SW480 (cell line): ENCODE results near the gene COQ5.
A peak's percentile ranks its signal among the peaks of the same experiment; 100 is the strongest.
"Not testable (repeated sequence)": the region's sequence is repeated elsewhere in the genome, so short reads cannot be mapped to it uniquely, and the experiment has no call there.

Experiments used
- DNase-seq: peaks from one replicate; pipeline ENCODE4 v3.0.0-alpha.2; 2016; ENCODE audit warnings: low spot score

COQ5 gene

GRCh38 chr12:120528861-120529525, at the start of gene COQ5:
TSS of gene COQ5 (minus strand) at chr12:120529158. CDS start at chr12:120529141, 17 bp downstream.
- peak; percentile 74 for DNase-seq

GRCh38 chr12:120574106-120574505, 45.1 kb upstream of the COQ5 start:
- no peak for DNase-seq

- no peak for DNase-seq
Measured at GRCh38 chr12:120573560-120573959, 44.6 kb upstream of the COQ5 start.

- DNase-seq = no peak
Measured at GRCh38 chr12:120571299-120571698, 42.3 kb upstream of the COQ5 start.

GRCh38 chr12:120563495-120563894, 34.5 kb upstream of the COQ5 start:
- no peak for DNase-seq

- DNase-seq = no peak
Measured at GRCh38 chr12:120562906-120563305, 33.9 kb upstream of the COQ5 start.

GRCh38 chr12:120557589-120557988, 28.6 kb upstream of the COQ5 start:
- DNase-seq = no peak

- DNase-seq = no peak
Measured at GRCh38 chr12:120554678-120555077, 25.7 kb upstream of the COQ5 start.

- no peak for DNase-seq
Measured at GRCh38 chr12:120546050-120546386, 17.1 kb upstream of the COQ5 start.

GRCh38 chr12:120544691-120545090, 15.7 kb upstream of the COQ5 start:
- no peak for DNase-seq

- no peak for DNase-seq
Measured at GRCh38 chr12:120542166-120542565, 13.2 kb upstream of the COQ5 start.

- DNase-seq = no peak
Measured at GRCh38 chr12:120540445-120540844, 11.5 kb upstream of the COQ5 start.

- no peak for DNase-seq
Measured at GRCh38 chr12:120539303-120539702, 10.3 kb upstream of the COQ5 start.

GRCh38 chr12:120538281-120539156, 9.6 kb upstream of the COQ5 start:
- DNase-seq = peak; percentile 55

- no peak for DNase-seq
Measured at GRCh38 chr12:120537856-120538220, 8.9 kb upstream of the COQ5 start.

GRCh38 chr12:120536064-120536791, 7.3 kb upstream of the COQ5 start:
- no peak for DNase-seq

- peak; percentile 76 for DNase-seq
Measured at GRCh38 chr12:120534703-120535655, 6.0 kb upstream of the COQ5 start.

GRCh38 chr12:120534203-120534702, 5.3 kb upstream of the COQ5 start, which contains the start of gene RNF10:
TSS of gene RNF10 (plus strand) at chr12:120534356. CDS start at chr12:120534812, 456 bp downstream.
- DNase-seq = peak; percentile 87

- DNase-seq = no peak
Measured at GRCh38 chr12:120532701-120533238, 3.8 kb upstream of the COQ5 start.

- DNase-seq = not testable (repeated sequence)
Measured at GRCh38 chr12:120530418-120530761, 1.4 kb upstream of the COQ5 start.
